CD8-positive, alpha-beta memory T cell (primary cell): ENCODE results near the gene PLEK. TPM values are rescaled to one million over a fixed set of nuclear protein-coding genes. Genes with fewer than 3 reads are reported as not detected.

Experiments used
- CTCF ChIA-PET: fragments of 350-600 bp; sonication (Branson Sonifier 250); formaldehyde crosslinking; loops from one replicate; lab custom pipeline; 2021; ENCODE audit warnings: antibody characterized with exemption; lab: Charles Lee
- POLR2A ChIA-PET: fragments of 350-600 bp; sonication (Branson Sonifier 250); formaldehyde crosslinking; loops from one replicate; lab custom pipeline; 2021; ENCODE audit warnings: antibody characterized with exemption; lab: Charles Lee
- DNase-seq, 5 donors: peaks; one replicate each; pipeline versions ENCODE4 v3.0.0 to v3.0.0-alpha.2; 2020 to 2022; ENCODE audit warnings: mixed read lengths in 1 of 5
- H3K27ac ChIP-seq: one replicate; pipeline ENCODE4 v1.7.0; 2013; ENCODE audit warnings: low read depth, mild to moderate bottlenecking, low read length, moderate library complexity
- H3K27me3 ChIP-seq: 2 replicates; pipeline ENCODE4 v1.7.0; 2013; ENCODE audit warnings: low read length, mild to moderate bottlenecking; ENCODE audit not compliant: insufficient read depth, poor library complexity, severe bottlenecking
- H3K36me3 ChIP-seq: 2 replicates; pipeline ENCODE4 v1.7.0; 2013; ENCODE audit warnings: mild to moderate bottlenecking, low read length, moderate library complexity; ENCODE audit not compliant: insufficient read depth
- H3K4me1 ChIP-seq: 2 replicates; pipeline ENCODE4 v1.7.0; 2013; ENCODE audit warnings: mild to moderate bottlenecking, low read length, moderate library complexity; ENCODE audit not compliant: insufficient read depth
- H3K4me3 ChIP-seq: 2 replicates; pipeline ENCODE4 v1.7.0; 2013; ENCODE audit warnings: mild to moderate bottlenecking, low read length
- H3K9me3 ChIP-seq: 2 replicates; pipeline ENCODE4 v1.7.0; 2013; ENCODE audit warnings: mild to moderate bottlenecking, low read length
- H3K27ac Mint-ChIP-seq, 8 donors: one replicate each; pipeline ENCODE4 v1.8.0; 2020 to 2021; ENCODE audit warnings: mixed read lengths in 8 of 8, mild to moderate bottlenecking in 6 of 8, inconsistent platforms in 3 of 8, moderate library complexity in 3 of 8
- H3K27me3 Mint-ChIP-seq, 2 donors: one replicate each; pipeline ENCODE4 v1.8.0; 2020 to 2021; ENCODE audit warnings: mixed read lengths in 2 of 2, mild to moderate bottlenecking in 1 of 2, moderate library complexity in 1 of 2
- H3K36me3 Mint-ChIP-seq, 3 donors: one replicate each; pipeline ENCODE4 v1.8.0; 2020 to 2021; ENCODE audit warnings: mixed read lengths in 3 of 3, inconsistent platforms in 1 of 3, mild to moderate bottlenecking in 1 of 3
- H3K4me1 Mint-ChIP-seq, 3 donors: one replicate each; pipeline ENCODE4 v1.8.0; 2020 to 2021; ENCODE audit warnings: mixed read lengths in 3 of 3, inconsistent platforms in 1 of 3, mild to moderate bottlenecking in 1 of 3
- H3K4me3 Mint-ChIP-seq, 7 donors: one replicate each; pipeline ENCODE4 v1.8.0; 2020 to 2021; ENCODE audit warnings: mixed read lengths in 7 of 7, mild to moderate bottlenecking in 6 of 7, moderate library complexity in 4 of 7, inconsistent platforms in 2 of 7
- H3K9me3 Mint-ChIP-seq, 5 donors: one replicate each; pipeline ENCODE4 v1.8.0; 2020 to 2022; ENCODE audit warnings: mixed read lengths in 5 of 5, mild to moderate bottlenecking in 3 of 5, moderate library complexity in 2 of 5, inconsistent platforms in 1 of 5
- polyA plus RNA-seq: library from polyadenylated mRNA; unstranded; fragments of 300-500 nt; fragmentation: Illumina TruSeq; gene quantifications from one replicate; pipeline ENCODE4 v1.2.3, GENCODE V29; 2021
- total RNA-seq, 2 experiments: library from RNA; stranded (reverse); gene quantifications; one replicate each; pipeline ENCODE4 v1.2.3, GENCODE V29; 2021

PLEK gene
- total and polyA plus RNA-seq, 3 experiments from 2014 or later, result 21.3 to 135 (median 23.0) TPM

DNA sequence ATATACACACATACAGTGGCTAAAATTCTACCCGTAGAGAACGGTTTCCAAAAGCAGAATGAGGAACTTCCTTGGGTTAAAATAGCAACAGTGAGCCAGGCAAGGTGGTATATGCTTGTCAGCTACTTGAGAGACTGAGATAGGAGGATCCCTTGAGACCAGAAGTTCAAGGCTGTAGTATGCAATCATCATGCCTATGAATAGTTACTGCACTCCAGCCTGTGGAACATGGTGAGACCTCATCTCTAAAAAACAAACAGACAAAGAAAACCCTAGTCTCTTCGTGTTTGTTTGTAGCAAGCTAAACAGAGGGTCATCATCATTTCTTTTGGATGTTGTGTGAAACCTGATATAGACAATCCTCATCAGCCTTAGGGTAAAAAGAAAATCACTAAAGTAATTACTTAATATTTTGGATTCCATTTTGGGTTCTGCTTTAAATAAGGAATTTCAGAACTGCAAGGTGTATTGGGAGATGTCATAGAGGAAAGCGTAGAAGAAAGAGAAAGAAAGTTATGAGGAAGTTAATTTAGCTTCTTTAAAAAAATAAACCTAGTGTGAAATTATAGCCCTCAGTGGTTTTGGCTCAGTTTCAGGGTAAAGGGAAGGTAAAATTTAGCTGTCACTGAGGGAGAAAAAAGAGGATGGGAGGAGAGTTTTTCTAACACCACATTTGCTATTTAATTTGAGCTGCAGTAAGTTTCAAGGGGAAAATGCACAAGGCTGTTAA, 46.5 kb downstream of the PLEK start:
- H3K36me3 ChIP-seq, result no peaks in the 10 kb centered on the region
- H3K9me3 ChIP-seq, result no peaks in the 10 kb centered on the region
- Mint-ChIP-seq H3K4me3 (peak overlapping the region; percentile 7 to 66 (median 60)), H3K9me3 (peaks cover 7 to 24% (median 11%) of the 10 kb centered on the region in 5 donors), H3K27ac (peak overlapping the region; percentile 13 to 81 (median 66)), H3K36me3 (peaks cover 1 to 26% (median 4%) of the 10 kb centered on the region in 3 donors), H3K27me3 (no peaks in the 10 kb centered on the region), H3K4me1 (peaks cover 37 to 77% (median 73%) of the 10 kb centered on the region in 3 donors)
- no peaks in the 10 kb centered on the region for H3K27me3 ChIP-seq
- CTCF ChIA-PET, result interaction anchor here (1.0 to 1.5 kb wide), 3 partner anchors 17 to 216 kb away, joined by 3 read pairs; no protein-coding TSS in a partner anchor
- peaks cover 29% of the 10 kb centered on the region for H3K4me1 ChIP-seq
- no peak overlapping the region for H3K27ac ChIP-seq
- DNase-seq, result peak in 1 of 5 donors; percentile 6
- POLR2A ChIA-PET, result interaction anchor here (0.6 to 2.3 kb wide), 5 partner anchors 16 to 68 kb away, joined by 3 to 10 read pairs (median 6); partner anchors contain the start of gene PLEK
- no peak overlapping the region for H3K4me3 ChIP-seq

- no peak overlapping the region for H3K4me3 ChIP-seq
- H3K27ac Mint-ChIP-seq, result peak overlapping the region; percentile 28 to 87 (median 74)
- no peaks in the 10 kb centered on the region for H3K27me3 Mint-ChIP-seq
- H3K9me3 Mint-ChIP-seq, result peaks cover 2 to 19% (median 6%) of the 10 kb centered on the region in 5 donors
- peak overlapping the region; percentile 7 to 66 (median 60) for H3K4me3 Mint-ChIP-seq
- no peak for DNase-seq
- H3K36me3 Mint-ChIP-seq, result peaks cover 0 to 19% (median 4%) of the 10 kb centered on the region in 3 donors
- CTCF ChIA-PET, result interaction anchor here (1.0 kb wide), 1 partner anchor 16 kb away, joined by 3 read pairs; no protein-coding TSS in a partner anchor
- peaks cover 42 to 81% (median 73%) of the 10 kb centered on the region in 3 donors for H3K4me1 Mint-ChIP-seq
- H3K36me3 ChIP-seq, result no peaks in the 10 kb centered on the region
- no peak overlapping the region for H3K27ac ChIP-seq
- H3K4me1 ChIP-seq, result peaks cover 30% of the 10 kb centered on the region
- H3K9me3 ChIP-seq, result no peaks in the 10 kb centered on the region
- POLR2A ChIA-PET, result interaction anchor here (0.6 to 2.3 kb wide), 5 partner anchors 15 to 69 kb away, joined by 3 to 10 read pairs (median 6); partner anchors contain the start of gene PLEK
- H3K27me3 ChIP-seq, result no peaks in the 10 kb centered on the region
Observed at GRCh38 chr2:68412127-68412819, 47.2 kb downstream of the PLEK start.

DNA sequence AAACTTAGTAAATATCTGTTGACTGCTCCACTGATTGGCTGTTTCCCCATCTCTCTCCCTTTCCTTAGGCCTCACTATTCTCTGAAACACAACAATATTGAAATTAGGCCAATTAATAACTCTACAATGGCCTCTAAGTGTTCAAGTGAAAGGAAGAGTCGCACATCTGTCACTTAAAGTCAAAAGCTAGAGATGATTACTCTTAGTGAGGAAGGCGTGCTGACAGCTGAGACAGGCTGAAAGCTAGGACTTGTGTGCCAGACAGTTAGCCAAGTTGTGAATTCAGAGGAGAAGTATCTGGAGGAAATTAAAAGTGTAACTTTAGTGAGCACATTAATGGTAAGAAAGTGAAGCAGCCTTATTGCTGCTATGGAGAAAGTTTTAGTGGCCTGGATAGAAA, 48.4 kb downstream of the PLEK start:
- H3K36me3 ChIP-seq, result no peaks in the 10 kb centered on the region
- peaks cover 42% of the 10 kb centered on the region for H3K4me1 ChIP-seq
- no peaks in the 10 kb centered on the region for H3K27me3 Mint-ChIP-seq
- H3K36me3 Mint-ChIP-seq, result peaks cover 0 to 7% (median 0%) of the 10 kb centered on the region in 3 donors
- no peaks in the 10 kb centered on the region for H3K9me3 ChIP-seq
- H3K4me3 ChIP-seq, result no peak overlapping the region
- peaks cover 54 to 93% (median 83%) of the 10 kb centered on the region in 3 donors for H3K4me1 Mint-ChIP-seq
- H3K27me3 ChIP-seq, result no peaks in the 10 kb centered on the region
- H3K4me3 Mint-ChIP-seq, result peak overlapping the region in 3 of 7 donors; percentile 12 to 37 (median 32)
- H3K27ac Mint-ChIP-seq, result peak overlapping the region; percentile 20 to 96 (median 63)
- POLR2A ChIA-PET, result no interaction called here
- H3K27ac ChIP-seq, result no peak overlapping the region
- peaks cover 0 to 7% (median 0%) of the 10 kb centered on the region in 5 donors for H3K9me3 Mint-ChIP-seq
- CTCF ChIA-PET, result no interaction called here
- DNase-seq, result no peak

- no peak for DNase-seq
- H3K9me3 Mint-ChIP-seq, result no peaks in the 10 kb centered on the region
- Histone ChIP-seq H3K4me3 (no peak overlapping the region), H3K27ac (no peak overlapping the region), H3K36me3 (no peaks in the 10 kb centered on the region), H3K9me3 (no peaks in the 10 kb centered on the region), H3K27me3 (no peaks in the 10 kb centered on the region), H3K4me1 (peaks cover 51% of the 10 kb centered on the region)
- H3K36me3 Mint-ChIP-seq, result no peaks in the 10 kb centered on the region
- H3K4me3 Mint-ChIP-seq, result no peak overlapping the region
- H3K27me3 Mint-ChIP-seq, result no peaks in the 10 kb centered on the region
- H3K4me1 Mint-ChIP-seq, result peaks cover 60 to 96% (median 85%) of the 10 kb centered on the region in 3 donors
- ChIA-PET CTCF (interaction anchor here (2.5 kb wide), 1 partner anchor 26 kb away, joined by 13 read pairs; no protein-coding TSS in a partner anchor), POLR2A (no interaction called here)
- peak overlapping the region in 2 of 8 donors; percentile 39 to 70 for H3K27ac Mint-ChIP-seq
Observed at GRCh38 chr2:68414452-68414851, 49.4 kb downstream of the PLEK start.

DNA sequence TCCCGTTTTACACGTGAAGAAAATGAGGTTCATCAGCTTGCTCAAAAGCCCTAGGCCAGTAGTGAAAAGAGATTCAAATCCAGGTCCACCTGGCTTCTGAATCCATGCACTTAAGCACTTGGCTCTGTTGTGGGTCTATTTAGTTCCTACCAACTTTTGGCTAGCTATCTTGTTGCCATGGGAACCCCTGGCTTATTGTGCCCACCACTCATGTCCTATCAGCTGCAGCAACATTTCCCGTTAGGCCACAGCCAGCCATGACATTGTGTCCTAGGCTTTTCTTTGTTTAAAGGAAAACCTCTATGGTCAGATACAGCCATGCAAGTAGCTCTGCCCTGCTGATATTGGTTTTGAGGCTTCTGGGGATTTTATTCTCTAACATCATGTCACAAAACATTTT, 49.8 kb downstream of the PLEK start:
- no peaks in the 10 kb centered on the region for H3K36me3 Mint-ChIP-seq
- H3K4me1 ChIP-seq, result peaks cover 51% of the 10 kb centered on the region
- DNase-seq, result no peak
- POLR2A ChIA-PET, result no interaction called here
- H3K27me3 Mint-ChIP-seq, result no peaks in the 10 kb centered on the region
- no peaks in the 10 kb centered on the region for H3K27me3 ChIP-seq
- peaks cover 62 to 96% (median 85%) of the 10 kb centered on the region in 3 donors for H3K4me1 Mint-ChIP-seq
- no peaks in the 10 kb centered on the region for H3K9me3 Mint-ChIP-seq
- no peaks in the 10 kb centered on the region for H3K36me3 ChIP-seq
- no peak overlapping the region for H3K4me3 Mint-ChIP-seq
- CTCF ChIA-PET, result interaction anchor here (2.5 kb wide), 1 partner anchor 26 kb away, joined by 13 read pairs; no protein-coding TSS in a partner anchor
- no peaks in the 10 kb centered on the region for H3K9me3 ChIP-seq
- H3K27ac Mint-ChIP-seq, result no peak overlapping the region
- H3K27ac ChIP-seq, result no peak overlapping the region
- no peak overlapping the region for H3K4me3 ChIP-seq

DNA sequence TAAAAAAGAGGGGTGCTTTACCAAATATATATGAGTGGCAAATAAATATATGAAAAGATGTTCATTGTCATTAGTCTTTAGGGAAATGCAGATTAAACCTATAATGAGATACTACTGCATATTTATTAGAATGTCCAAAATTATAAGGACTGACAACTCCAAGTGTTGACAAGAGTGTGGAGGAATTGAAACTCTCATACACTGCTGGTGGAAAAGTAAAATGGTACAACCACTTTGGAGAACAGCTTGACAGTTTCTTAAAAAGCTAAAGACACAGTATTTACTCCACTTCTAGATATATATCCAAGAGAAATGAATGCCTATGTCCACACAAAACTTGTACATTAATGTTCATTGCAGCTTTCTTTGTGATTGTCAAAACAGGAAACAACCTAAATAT, 50.4 kb downstream of the PLEK start:
- no peak for DNase-seq
- CTCF ChIA-PET, result interaction anchor here (2.5 kb wide), 1 partner anchor 25 kb away, joined by 13 read pairs; no protein-coding TSS in a partner anchor
- Mint-ChIP-seq H3K9me3 (no peaks in the 10 kb centered on the region), H3K36me3 (no peaks in the 10 kb centered on the region), H3K27ac (peak overlapping the region in 1 of 8 donors; percentile 1), H3K27me3 (no peaks in the 10 kb centered on the region), H3K4me1 (peaks cover 57 to 94% (median 81%) of the 10 kb centered on the region in 3 donors), H3K4me3 (no peak overlapping the region)
- H3K27me3 ChIP-seq, result no peaks in the 10 kb centered on the region
- POLR2A ChIA-PET, result no interaction called here
- H3K4me1 ChIP-seq, result peaks cover 51% of the 10 kb centered on the region
- H3K9me3 ChIP-seq, result no peaks in the 10 kb centered on the region
- no peak overlapping the region for H3K4me3 ChIP-seq
- H3K36me3 ChIP-seq, result no peaks in the 10 kb centered on the region
- no peak overlapping the region for H3K27ac ChIP-seq

GRCh38 chr2:68416081-68416675, 51.1 kb downstream of the PLEK start:
- Histone ChIP-seq H3K4me3 (no peak overlapping the region), H3K4me1 (peaks cover 51% of the 10 kb centered on the region), H3K9me3 (no peaks in the 10 kb centered on the region), H3K27ac (no peak overlapping the region), H3K27me3 (no peaks in the 10 kb centered on the region), H3K36me3 (no peaks in the 10 kb centered on the region)
- Mint-ChIP-seq H3K4me1 (peaks cover 57 to 93% (median 81%) of the 10 kb centered on the region in 3 donors), H3K27ac (peak overlapping the region in 2 of 8 donors; percentile 16 to 21), H3K36me3 (no peaks in the 10 kb centered on the region), H3K4me3 (no peak overlapping the region), H3K27me3 (no peaks in the 10 kb centered on the region), H3K9me3 (no peaks in the 10 kb centered on the region)
- ChIA-PET CTCF (interaction anchor here (2.5 kb wide), 1 partner anchor 24 kb away, joined by 13 read pairs; no protein-coding TSS in a partner anchor), POLR2A (no interaction called here)
- no peak for DNase-seq
